CD8-positive, alpha-beta memory T cell (primary cell): ENCODE results near the gene PGAP6. TPM values are rescaled to one million over a fixed set of nuclear protein-coding genes. Genes with fewer than 3 reads are reported as not detected.

ENCODE experiments used
- CTCF ChIA-PET: fragments of 350-600 bp; sonication (Branson Sonifier 250); formaldehyde crosslinking; loops from one replicate; lab custom pipeline; 2021; ENCODE audit warnings: antibody characterized with exemption; lab: Charles Lee
- POLR2A ChIA-PET: fragments of 350-600 bp; sonication (Branson Sonifier 250); formaldehyde crosslinking; loops from one replicate; lab custom pipeline; 2021; ENCODE audit warnings: antibody characterized with exemption; lab: Charles Lee
- DNase-seq, 5 donors: peaks; one replicate each; pipeline versions ENCODE4 v3.0.0 to v3.0.0-alpha.2; 2020 to 2022; ENCODE audit warnings: mixed read lengths in 1 of 5
- H3K27ac ChIP-seq: one replicate; pipeline ENCODE4 v1.7.0; 2013; ENCODE audit warnings: low read depth, mild to moderate bottlenecking, low read length, moderate library complexity
- H3K27me3 ChIP-seq: 2 replicates; pipeline ENCODE4 v1.7.0; 2013; ENCODE audit warnings: low read length, mild to moderate bottlenecking; ENCODE audit not compliant: insufficient read depth, poor library complexity, severe bottlenecking
- H3K36me3 ChIP-seq: 2 replicates; pipeline ENCODE4 v1.7.0; 2013; ENCODE audit warnings: mild to moderate bottlenecking, low read length, moderate library complexity; ENCODE audit not compliant: insufficient read depth
- H3K4me1 ChIP-seq: 2 replicates; pipeline ENCODE4 v1.7.0; 2013; ENCODE audit warnings: mild to moderate bottlenecking, low read length, moderate library complexity; ENCODE audit not compliant: insufficient read depth
- H3K4me3 ChIP-seq: 2 replicates; pipeline ENCODE4 v1.7.0; 2013; ENCODE audit warnings: mild to moderate bottlenecking, low read length
- H3K9me3 ChIP-seq: 2 replicates; pipeline ENCODE4 v1.7.0; 2013; ENCODE audit warnings: mild to moderate bottlenecking, low read length
- H3K27ac Mint-ChIP-seq, 8 donors: one replicate each; pipeline ENCODE4 v1.8.0; 2020 to 2021; ENCODE audit warnings: mixed read lengths in 8 of 8, mild to moderate bottlenecking in 6 of 8, inconsistent platforms in 3 of 8, moderate library complexity in 3 of 8
- H3K27me3 Mint-ChIP-seq, 2 donors: one replicate each; pipeline ENCODE4 v1.8.0; 2020 to 2021; ENCODE audit warnings: mixed read lengths in 2 of 2, mild to moderate bottlenecking in 1 of 2, moderate library complexity in 1 of 2
- H3K36me3 Mint-ChIP-seq, 3 donors: one replicate each; pipeline ENCODE4 v1.8.0; 2020 to 2021; ENCODE audit warnings: mixed read lengths in 3 of 3, inconsistent platforms in 1 of 3, mild to moderate bottlenecking in 1 of 3
- H3K4me1 Mint-ChIP-seq, 3 donors: one replicate each; pipeline ENCODE4 v1.8.0; 2020 to 2021; ENCODE audit warnings: mixed read lengths in 3 of 3, inconsistent platforms in 1 of 3, mild to moderate bottlenecking in 1 of 3
- H3K4me3 Mint-ChIP-seq, 7 donors: one replicate each; pipeline ENCODE4 v1.8.0; 2020 to 2021; ENCODE audit warnings: mixed read lengths in 7 of 7, mild to moderate bottlenecking in 6 of 7, moderate library complexity in 4 of 7, inconsistent platforms in 2 of 7
- H3K9me3 Mint-ChIP-seq, 5 donors: one replicate each; pipeline ENCODE4 v1.8.0; 2020 to 2022; ENCODE audit warnings: mixed read lengths in 5 of 5, mild to moderate bottlenecking in 3 of 5, moderate library complexity in 2 of 5, inconsistent platforms in 1 of 5
- polyA plus RNA-seq: library from polyadenylated mRNA; unstranded; fragments of 300-500 nt; fragmentation: Illumina TruSeq; gene quantifications from one replicate; pipeline ENCODE4 v1.2.3, GENCODE V29; 2021
- total RNA-seq, 2 experiments: library from RNA; stranded (reverse); gene quantifications; one replicate each; pipeline ENCODE4 v1.2.3, GENCODE V29; 2021

The PGAP6 gene
- total and polyA plus RNA-seq, 3 experiments from 2014 or later, result 23.1 to 36.2 (median 36.1) TPM

- H3K4me3 ChIP-seq, result peak overlapping the region; percentile 36
- ChIA-PET POLR2A (interaction anchor here (0.7 to 1.2 kb wide), 4 partner anchors 15 to 119 kb away, joined by 3 to 4 read pairs (median 3); partner anchors contain the start of gene MRPL28), CTCF (interaction anchor here (0.9 to 1.7 kb wide), 4 partner anchors 13 to 289 kb away, joined by 3 to 4 read pairs (median 3); no protein-coding TSS in a partner anchor)
- peak overlapping the region; percentile 79 to 90 (median 87) for H3K4me3 Mint-ChIP-seq
- H3K27me3 Mint-ChIP-seq, result no peaks in the 10 kb centered on the region
- no peaks in the 10 kb centered on the region for H3K9me3 ChIP-seq
- DNase-seq, result peak in 2 of 5 donors; percentile 28 to 47
- no peaks in the 10 kb centered on the region for H3K36me3 ChIP-seq
- no peaks in the 10 kb centered on the region for H3K27me3 ChIP-seq
- H3K4me1 Mint-ChIP-seq, result peaks cover 33 to 55% (median 46%) of the 10 kb centered on the region in 3 donors
- H3K36me3 Mint-ChIP-seq, result peaks cover 0 to 12% (median 2%) of the 10 kb centered on the region in 3 donors
- H3K27ac Mint-ChIP-seq, result peak overlapping the region; percentile 87 to 94 (median 93)
- no peaks in the 10 kb centered on the region for H3K9me3 Mint-ChIP-seq
- peak overlapping the region; percentile 54 for H3K27ac ChIP-seq
- H3K4me1 ChIP-seq, result peaks cover 57% of the 10 kb centered on the region
These were observed 27.4 kb downstream of the PGAP6 start for GRCh38 chr16:354291-354881.

GRCh38 chr16:353404-354290 is 28.1 kb downstream of the PGAP6 start:
- Histone ChIP-seq H3K9me3 (no peaks in the 10 kb centered on the region), H3K36me3 (no peaks in the 10 kb centered on the region), H3K4me3 (peak overlapping the region; percentile 36), H3K27ac (peak overlapping the region; percentile 57), H3K27me3 (no peaks in the 10 kb centered on the region), H3K4me1 (peaks cover 61% of the 10 kb centered on the region)
- H3K9me3 Mint-ChIP-seq, result no peaks in the 10 kb centered on the region
- ChIA-PET CTCF (interaction anchor here (0.5 to 1.0 kb wide), 5 partner anchors 13 to 125 kb away, joined by 3 to 4 read pairs (median 3); partner anchors contain the start of gene LUC7L), POLR2A (interaction anchor here (0.7 to 2.0 kb wide), 6 partner anchors 17 to 119 kb away, joined by 3 to 13 read pairs (median 5); partner anchors contain the start of genes DECR2, FAM234A and MRPL28)
- H3K4me1 Mint-ChIP-seq, result peaks cover 37 to 59% (median 50%) of the 10 kb centered on the region in 3 donors
- H3K27me3 Mint-ChIP-seq, result no peaks in the 10 kb centered on the region
- peak overlapping the region; percentile 63 to 94 (median 93) for H3K27ac Mint-ChIP-seq
- H3K4me3 Mint-ChIP-seq, result peak overlapping the region; percentile 79 to 90 (median 87)
- peak in 2 of 5 donors; percentile 17 to 29 for DNase-seq
- H3K36me3 Mint-ChIP-seq, result peaks cover 0 to 15% (median 2%) of the 10 kb centered on the region in 3 donors

GRCh38 chr16:352547-353403 is 29.0 kb downstream of the PGAP6 start, which contains the start of gene AXIN1:
AXIN1 (minus strand) TSS chr16:352723; CDS start chr16:347025, 5,698 bp downstream.
- H3K27ac Mint-ChIP-seq, result peak within 1 kb of the TSS; percentile 80 to 94 (median 93)
- H3K4me3 Mint-ChIP-seq, result peak within 1 kb of the TSS; percentile 87 to 98 (median 90)
- Histone ChIP-seq H3K9me3 (no peaks in the 10 kb centered on the region), H3K4me1 (peaks cover 69% of the 10 kb centered on the region), H3K36me3 (no peaks in the 10 kb centered on the region), H3K27ac (peak within 1 kb of the TSS; percentile 57), H3K4me3 (peak within 1 kb of the TSS; percentile 59), H3K27me3 (no peaks in the 10 kb centered on the region)
- H3K27me3 Mint-ChIP-seq, result no peaks in the 10 kb centered on the region
- peaks cover 0 to 19% (median 4%) of the 10 kb centered on the region in 3 donors for H3K36me3 Mint-ChIP-seq
- H3K4me1 Mint-ChIP-seq, result peaks cover 43 to 68% (median 57%) of the 10 kb centered on the region in 3 donors
- H3K9me3 Mint-ChIP-seq, result no peaks in the 10 kb centered on the region
- CTCF ChIA-PET, result interaction anchor here (0.5 to 1.0 kb wide), 4 partner anchors 16 to 124 kb away, joined by 3 to 4 read pairs (median 4); partner anchors contain the start of gene LUC7L
- POLR2A ChIA-PET, result interaction anchor here (1.0 to 2.0 kb wide), 6 partner anchors 13 to 118 kb away, joined by 3 to 13 read pairs (median 5); partner anchors contain the start of genes DECR2, FAM234A and MRPL28
- peak; percentile 98 to 100 (median 100) for DNase-seq

GRCh38 chr16:351804-352520 is 29.8 kb downstream of the PGAP6 start:
- Mint-ChIP-seq H3K27me3 (no peaks in the 10 kb centered on the region), H3K27ac (peak overlapping the region; percentile 80 to 94 (median 88)), H3K4me3 (peak overlapping the region; percentile 87 to 98 (median 89)), H3K9me3 (no peaks in the 10 kb centered on the region), H3K4me1 (peaks cover 50 to 76% (median 65%) of the 10 kb centered on the region in 3 donors), H3K36me3 (peaks cover 0 to 26% (median 10%) of the 10 kb centered on the region in 3 donors)
- POLR2A ChIA-PET, result interaction anchor here (0.6 to 2.0 kb wide), 8 partner anchors 12 to 118 kb away, joined by 3 to 13 read pairs (median 4); partner anchors contain the start of genes DECR2, FAM234A and MRPL28
- CTCF ChIA-PET, result interaction anchor here (1.0 kb wide), 2 partner anchors 116 to 119 kb away, joined by 3 to 4 read pairs; no protein-coding TSS in a partner anchor
- Histone ChIP-seq H3K4me3 (peak overlapping the region; percentile 59), H3K36me3 (no peaks in the 10 kb centered on the region), H3K4me1 (peaks cover 78% of the 10 kb centered on the region), H3K27ac (peak overlapping the region; percentile 38), H3K9me3 (no peaks in the 10 kb centered on the region), H3K27me3 (no peaks in the 10 kb centered on the region)
- peak in 4 of 5 donors; percentile 15 to 69 (median 37) for DNase-seq

GRCh38 chr16:350203-350602 is 31.6 kb downstream of the PGAP6 start:
- Histone ChIP-seq H3K27ac (no peak overlapping the region), H3K27me3 (no peaks in the 10 kb centered on the region), H3K9me3 (no peaks in the 10 kb centered on the region), H3K4me3 (no peak overlapping the region), H3K4me1 (peaks cover 75% of the 10 kb centered on the region), H3K36me3 (peaks cover 7% of the 10 kb centered on the region)
- no peaks in the 10 kb centered on the region for H3K27me3 Mint-ChIP-seq
- no peak for DNase-seq
- CTCF ChIA-PET, result interaction anchor here (1.0 to 2.4 kb wide), 4 partner anchors 11 to 243 kb away, joined by 3 to 7 read pairs (median 3); no protein-coding TSS in a partner anchor
- no peaks in the 10 kb centered on the region for H3K9me3 Mint-ChIP-seq
- peaks cover 57 to 83% (median 73%) of the 10 kb centered on the region in 3 donors for H3K4me1 Mint-ChIP-seq
- peak overlapping the region in 4 of 8 donors; percentile 37 to 87 (median 50) for H3K27ac Mint-ChIP-seq
- peaks cover 0 to 41% (median 12%) of the 10 kb centered on the region in 3 donors for H3K36me3 Mint-ChIP-seq
- peak overlapping the region in 6 of 7 donors; percentile 24 to 98 (median 90) for H3K4me3 Mint-ChIP-seq
- POLR2A ChIA-PET, result interaction anchor here (1.0 kb wide), 1 partner anchor 115 kb away, joined by 3 read pairs; no protein-coding TSS in a partner anchor

- Mint-ChIP-seq H3K4me1 (peaks cover 58 to 81% (median 74%) of the 10 kb centered on the region in 3 donors), H3K9me3 (no peaks in the 10 kb centered on the region), H3K27me3 (no peaks in the 10 kb centered on the region), H3K27ac (peak overlapping the region in 7 of 8 donors; percentile 2 to 87 (median 25)), H3K4me3 (peak overlapping the region in 6 of 7 donors; percentile 34 to 98 (median 48)), H3K36me3 (peaks cover 0 to 51% (median 19%) of the 10 kb centered on the region in 3 donors)
- DNase-seq, result no peak
- Histone ChIP-seq H3K9me3 (no peaks in the 10 kb centered on the region), H3K36me3 (peaks cover 12% of the 10 kb centered on the region), H3K4me3 (no peak overlapping the region), H3K27me3 (no peaks in the 10 kb centered on the region), H3K4me1 (peaks cover 65% of the 10 kb centered on the region), H3K27ac (no peak overlapping the region)
- CTCF ChIA-PET, result interaction anchor here (1.1 to 2.4 kb wide), 5 partner anchors 13 to 283 kb away, joined by 3 to 7 read pairs (median 4); no protein-coding TSS in a partner anchor
- POLR2A ChIA-PET, result interaction anchor here (1.0 kb wide), 1 partner anchor 114 kb away, joined by 3 read pairs; no protein-coding TSS in a partner anchor
These were observed 32.6 kb downstream of the PGAP6 start for GRCh38 chr16:349211-349610.
